Activated T-cell treated with anti-CD3 and anti-CD28 coated beads, Interleukin-2, amount 50 U/mL, for 24 hours (primary cell): ENCODE data around the gene SULT1A4.
A peak's percentile ranks its signal among the peaks of the same experiment; 100 is the strongest.
"Not testable (repeated sequence)": the region's sequence is repeated elsewhere in the genome, so short reads cannot be mapped to it uniquely, and the experiment has no call there.

ENCODE experiments used
- DNase-seq: peaks from one replicate; pipeline ENCODE4 v3.0.0-alpha.2; 2020
- H3K27ac Mint-ChIP-seq: 2 replicates; pipeline ENCODE4 v1.8.0; 2020; ENCODE audit warnings: mild to moderate bottlenecking, mixed read lengths
- H3K27me3 Mint-ChIP-seq: 2 replicates; pipeline ENCODE4 v1.8.0; 2020; ENCODE audit warnings: mixed read lengths
- H3K36me3 Mint-ChIP-seq: 2 replicates; pipeline ENCODE4 v1.8.0; 2020; ENCODE audit warnings: low read depth, mixed read lengths
- H3K4me1 Mint-ChIP-seq: 2 replicates; pipeline ENCODE4 v1.8.0; 2020; ENCODE audit warnings: low read depth, mixed read lengths
- H3K4me3 Mint-ChIP-seq: 2 replicates; pipeline ENCODE4 v1.8.0; 2020; ENCODE audit warnings: mild to moderate bottlenecking, moderate library complexity, mixed read lengths
- H3K9me3 Mint-ChIP-seq: 2 replicates; pipeline ENCODE4 v1.8.0; 2020; ENCODE audit warnings: mixed read lengths

SULT1A4 gene

DNA sequence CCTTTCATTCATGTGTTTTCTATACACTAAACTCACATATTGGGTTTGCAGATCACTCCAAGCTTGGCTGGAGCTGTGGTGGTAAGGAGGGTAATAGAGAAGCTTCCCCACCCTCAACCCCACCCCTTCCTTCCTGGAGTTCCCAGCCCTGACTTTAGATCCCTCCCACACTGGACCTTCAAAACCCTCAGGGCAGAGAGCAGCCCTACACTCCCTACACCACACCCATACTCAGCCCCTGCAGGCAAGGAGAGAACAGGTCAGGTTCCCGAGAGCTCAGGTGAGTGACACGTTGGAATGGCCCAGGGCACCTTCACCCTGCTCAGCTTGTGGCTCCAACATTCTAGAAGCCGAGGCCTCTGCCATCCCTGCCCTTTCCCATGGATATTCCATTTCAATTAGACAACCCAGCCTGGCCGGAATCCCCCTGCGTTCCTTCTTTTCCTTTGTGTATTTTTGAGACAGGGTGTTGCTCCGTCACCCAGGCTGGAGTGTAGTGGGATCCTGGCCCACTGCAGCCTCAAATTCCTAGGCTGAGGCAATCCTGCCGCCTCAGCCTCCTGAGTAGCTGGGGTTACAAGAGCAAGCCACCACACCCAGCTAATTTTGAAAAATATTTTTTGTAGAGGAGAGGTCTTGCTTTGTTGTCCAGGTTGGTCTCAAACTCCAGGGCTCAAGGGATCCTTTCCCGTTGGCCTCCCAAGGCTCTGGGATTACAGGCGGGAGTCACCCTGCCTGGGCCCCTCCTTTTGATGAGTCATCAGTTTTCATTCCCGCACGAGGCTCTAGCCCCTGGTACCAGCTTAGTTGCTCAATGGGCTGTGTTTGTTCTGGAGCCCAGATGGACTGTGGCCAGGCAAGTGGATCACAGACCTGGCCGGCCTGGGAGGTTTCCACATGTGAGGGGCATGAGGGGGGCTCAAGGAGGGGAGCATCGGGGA is at the start of gene SULT1A4:
Gene SULT1A4, plus strand, starts transcription at position 208 of the 941 bp plus-strand sequence. CDS start 1,473 bp downstream, outside the sequence.
- not testable (repeated sequence) for H3K36me3 Mint-ChIP-seq, H3K4me3 Mint-ChIP-seq, H3K9me3 Mint-ChIP-seq, H3K4me1 Mint-ChIP-seq, H3K27ac Mint-ChIP-seq, H3K27me3 Mint-ChIP-seq, DNase-seq

DNA sequence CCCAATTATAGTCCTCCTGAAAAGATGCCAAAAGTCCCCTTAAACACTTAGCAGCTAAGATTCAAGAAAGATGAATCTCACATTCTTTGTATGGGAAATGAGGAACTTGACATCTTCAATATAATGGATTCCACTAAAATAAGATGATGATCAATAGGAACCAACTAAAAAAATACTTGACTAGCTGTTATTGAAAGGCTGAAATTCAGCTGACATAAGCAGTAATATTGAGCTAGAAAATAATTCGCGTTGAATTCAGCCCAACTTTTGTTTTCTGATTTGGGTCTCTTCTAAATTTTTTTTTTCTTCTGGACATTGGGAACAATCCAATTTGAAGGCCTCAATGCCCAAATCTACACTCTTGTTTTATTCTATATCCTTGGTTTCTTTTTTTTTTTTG is 36.1 kb upstream of the SULT1A4 start:
- peaks cover 29% of the 10 kb centered on the region for H3K36me3 Mint-ChIP-seq
- H3K9me3 Mint-ChIP-seq, H3K27me3 Mint-ChIP-seq, DNase-seq, H3K27ac Mint-ChIP-seq, H3K4me1 Mint-ChIP-seq, H3K4me3 Mint-ChIP-seq: not testable (repeated sequence)

DNA sequence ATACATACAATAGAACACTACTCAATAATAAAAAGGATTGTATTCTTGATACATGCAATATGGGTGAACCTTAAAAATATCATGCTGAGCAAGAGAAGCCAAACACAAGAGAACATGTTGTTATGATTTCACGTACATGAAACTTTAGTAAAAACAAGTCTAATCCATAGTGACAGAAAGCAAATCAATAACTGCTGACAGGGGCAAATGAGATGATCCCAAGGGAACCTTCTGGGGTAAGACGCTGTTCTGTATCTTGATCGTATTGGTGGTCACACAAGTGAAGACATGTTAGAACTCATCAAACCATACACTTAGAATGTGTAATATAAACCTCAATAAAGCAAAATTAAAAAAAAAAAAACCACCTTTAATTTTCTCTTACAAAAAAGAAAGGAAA is 34.3 kb upstream of the SULT1A4 start:
- not testable (repeated sequence) for H3K4me3 Mint-ChIP-seq, DNase-seq, H3K27me3 Mint-ChIP-seq, H3K4me1 Mint-ChIP-seq, H3K9me3 Mint-ChIP-seq, H3K27ac Mint-ChIP-seq
- H3K36me3 Mint-ChIP-seq, result peaks cover 31% of the 10 kb centered on the region

DNA sequence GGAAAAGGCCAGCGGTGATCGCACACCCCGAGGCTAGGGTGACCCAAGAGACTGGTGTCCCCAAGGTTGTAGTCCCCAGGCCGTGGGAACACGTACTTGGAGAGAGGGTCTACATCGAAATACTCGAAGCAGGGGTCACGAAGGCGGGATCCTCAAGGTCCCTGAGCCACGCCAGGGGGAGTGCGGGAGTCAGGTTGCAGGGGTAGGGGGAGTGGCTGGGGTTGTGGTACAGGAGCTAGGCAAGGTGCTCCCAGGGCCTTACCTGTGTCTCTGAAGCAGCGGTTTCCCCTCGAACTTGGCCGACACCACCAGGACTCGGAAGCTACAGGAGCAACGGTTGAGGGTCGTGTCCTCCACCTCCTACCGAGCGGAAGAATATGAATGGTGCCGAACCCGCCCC is 6.0 kb upstream of the SULT1A4 start:
- not testable (repeated sequence) for H3K27me3 Mint-ChIP-seq, H3K9me3 Mint-ChIP-seq, DNase-seq, H3K27ac Mint-ChIP-seq, H3K4me1 Mint-ChIP-seq, H3K36me3 Mint-ChIP-seq, H3K4me3 Mint-ChIP-seq

DNA sequence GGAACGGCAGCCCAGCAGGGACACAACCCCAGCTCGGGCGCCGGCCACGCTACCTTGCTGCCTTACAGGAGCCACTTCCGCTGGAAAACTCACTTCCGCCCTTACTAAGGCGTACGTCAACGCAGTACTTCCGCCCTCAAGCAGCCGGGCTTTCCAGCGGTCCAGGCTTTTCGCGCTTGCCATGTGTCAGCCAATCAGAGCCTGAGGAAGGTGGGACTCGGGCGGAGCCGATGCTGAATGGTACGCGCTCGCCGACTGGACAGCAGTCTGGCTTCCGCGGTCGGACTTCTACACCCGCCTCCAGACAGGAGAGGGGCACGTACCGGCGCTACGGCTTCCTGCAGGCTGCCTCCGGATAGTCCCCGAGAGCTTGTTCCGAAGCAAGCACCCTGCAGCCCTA is 5.4 kb upstream of the SULT1A4 start, which contains the start of the genes BOLA2 and SLX1B:
Gene BOLA2, minus strand, starts transcription at position 83 of the 400 bp plus-strand sequence. CDS start 98 bp downstream, outside the sequence.
Gene SLX1B, plus strand, starts transcription at position 265 of the 400 bp plus-strand sequence.
- not testable (repeated sequence) for H3K36me3 Mint-ChIP-seq, H3K27ac Mint-ChIP-seq, H3K4me1 Mint-ChIP-seq, H3K9me3 Mint-ChIP-seq, H3K4me3 Mint-ChIP-seq, H3K27me3 Mint-ChIP-seq, DNase-seq

DNA sequence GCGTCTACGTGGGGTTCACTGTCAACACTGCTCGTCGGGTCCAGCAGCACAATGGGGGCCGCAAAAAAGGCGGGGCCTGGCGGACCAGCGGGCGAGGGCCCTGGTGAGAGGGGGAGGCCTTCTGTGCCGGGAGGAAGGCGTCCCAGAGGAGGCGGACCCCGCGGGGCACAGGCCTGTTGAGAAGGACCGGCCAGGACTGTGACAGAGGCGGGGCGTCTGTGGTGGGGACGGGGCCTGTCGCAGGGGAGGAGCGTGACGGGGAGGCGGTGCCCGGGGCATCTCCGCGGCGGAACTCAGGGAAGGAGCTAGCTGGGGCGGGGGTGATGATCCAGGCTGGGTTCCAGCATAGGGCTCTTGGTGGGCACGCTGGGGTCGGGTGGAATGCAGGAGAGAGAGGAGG is 4.9 kb upstream of the SULT1A4 start:
- H3K9me3 Mint-ChIP-seq, H3K4me3 Mint-ChIP-seq, H3K36me3 Mint-ChIP-seq, H3K27me3 Mint-ChIP-seq, DNase-seq, H3K4me1 Mint-ChIP-seq, H3K27ac Mint-ChIP-seq: not testable (repeated sequence)

DNA sequence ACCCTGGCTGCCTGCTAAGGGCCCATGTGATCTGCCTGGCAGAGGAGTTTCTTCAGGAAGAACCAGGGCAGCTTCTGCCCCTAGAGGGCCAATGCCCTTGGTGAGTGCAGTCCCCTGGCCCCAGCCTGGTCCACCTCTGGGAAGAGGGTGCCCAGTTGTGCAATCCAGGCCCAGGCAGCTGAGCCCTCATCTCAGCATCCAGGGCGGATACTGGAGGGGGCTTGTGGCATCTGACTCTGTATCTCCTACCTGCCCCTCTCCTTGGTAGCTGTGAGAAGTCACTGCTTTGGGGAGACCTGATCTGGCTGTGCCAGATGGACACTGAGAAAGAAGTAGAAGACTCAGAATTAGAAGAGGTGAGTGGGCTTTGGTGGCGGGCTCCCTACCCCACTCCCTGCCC is 2.1 kb upstream of the SULT1A4 start:
- DNase-seq, H3K4me1 Mint-ChIP-seq, H3K36me3 Mint-ChIP-seq, H3K27ac Mint-ChIP-seq, H3K9me3 Mint-ChIP-seq, H3K27me3 Mint-ChIP-seq, H3K4me3 Mint-ChIP-seq: not testable (repeated sequence)

DNA sequence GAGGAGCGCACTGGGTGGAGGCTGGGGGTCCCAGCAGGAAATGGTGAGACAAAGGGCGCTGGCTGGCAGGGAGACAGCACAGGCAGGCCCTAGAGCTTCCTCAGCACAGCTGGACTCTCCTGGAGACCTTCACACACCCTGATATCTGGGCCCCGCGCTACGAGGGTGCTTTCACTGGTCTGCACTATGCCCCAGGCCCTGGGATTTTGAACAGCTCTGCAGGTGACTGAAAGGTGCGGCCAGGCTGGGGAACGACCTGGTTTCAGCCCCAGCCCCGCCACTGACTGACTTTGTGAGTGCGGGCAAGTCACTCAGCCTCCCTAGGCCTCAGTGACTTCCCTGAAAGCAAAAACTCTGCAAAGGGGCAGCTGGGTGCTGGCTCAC is 926 bp downstream of the SULT1A4 start:
- H3K27ac Mint-ChIP-seq, H3K4me1 Mint-ChIP-seq, H3K27me3 Mint-ChIP-seq, DNase-seq, H3K9me3 Mint-ChIP-seq, H3K36me3 Mint-ChIP-seq, H3K4me3 Mint-ChIP-seq: not testable (repeated sequence)

DNA sequence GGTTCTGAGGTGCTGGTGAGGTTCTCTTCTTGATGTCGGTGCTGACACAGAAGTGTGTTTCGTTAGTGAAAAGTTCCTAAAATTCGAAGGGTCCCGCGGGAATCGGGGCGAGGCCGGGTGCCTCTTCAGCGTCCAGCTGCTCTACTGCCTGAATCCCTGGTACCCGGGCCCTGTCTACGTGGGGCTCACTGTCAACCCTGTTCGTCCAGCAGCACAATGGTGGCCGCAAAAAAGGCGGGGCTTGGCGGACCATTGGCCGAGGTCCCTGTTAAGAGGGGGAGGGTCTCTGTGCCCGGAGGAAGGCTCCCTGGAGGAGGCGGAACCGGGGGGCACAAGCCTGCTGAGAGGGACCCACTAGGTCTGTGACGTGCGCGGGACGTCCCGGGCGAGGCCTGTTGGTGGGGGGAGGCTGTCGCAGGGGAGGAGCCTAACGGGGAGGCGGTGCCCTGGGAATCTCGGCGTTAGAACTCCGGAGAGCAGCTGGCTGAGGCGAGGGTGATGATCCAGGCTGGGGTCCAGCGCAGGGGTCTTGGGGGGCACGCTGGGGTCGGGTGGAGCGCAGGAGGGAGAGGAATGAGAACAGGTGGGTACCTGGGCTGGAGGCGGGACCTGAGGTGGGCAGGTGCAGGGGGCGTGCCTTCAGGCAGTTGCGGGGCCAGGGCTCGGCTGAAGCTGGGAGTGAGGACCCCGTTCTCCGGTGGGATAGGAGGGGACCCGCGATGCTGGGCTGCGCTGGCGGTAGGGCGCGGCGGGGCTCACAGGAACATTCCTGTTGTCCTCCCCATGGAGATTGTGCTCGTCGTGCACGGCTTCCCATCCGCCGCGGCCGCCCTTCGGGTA is 6.5 kb downstream of the SULT1A4 start:
- H3K36me3 Mint-ChIP-seq, result not testable (repeated sequence)

DNA sequence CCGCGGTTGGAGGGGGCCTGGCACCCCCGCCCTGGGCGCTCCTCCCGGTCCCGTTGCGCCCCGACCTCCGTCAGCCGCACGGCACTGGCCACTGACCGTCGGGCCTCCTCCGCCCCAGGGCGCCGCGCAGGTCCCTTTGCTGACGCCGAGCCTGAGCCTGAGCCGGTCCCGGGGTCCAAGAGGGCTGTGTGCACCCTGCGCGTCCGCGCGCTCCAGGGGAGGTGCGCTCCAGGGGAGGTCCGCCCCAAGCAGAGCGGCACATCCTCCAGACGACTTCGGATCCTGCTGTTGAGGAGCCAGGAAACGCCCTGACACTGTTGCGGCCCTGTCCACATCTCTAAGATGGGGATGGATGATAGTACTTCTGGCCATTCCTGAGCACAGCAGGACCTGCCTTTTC is 7.2 kb downstream of the SULT1A4 start:
- H3K4me1 Mint-ChIP-seq, H3K27me3 Mint-ChIP-seq, H3K27ac Mint-ChIP-seq, H3K9me3 Mint-ChIP-seq, H3K4me3 Mint-ChIP-seq, DNase-seq, H3K36me3 Mint-ChIP-seq: not testable (repeated sequence)

More for the DNA sequence above, 6.5 kb downstream of the SULT1A4 start:
- H3K27me3 Mint-ChIP-seq, DNase-seq, H3K4me3 Mint-ChIP-seq, H3K4me1 Mint-ChIP-seq, H3K9me3 Mint-ChIP-seq, H3K27ac Mint-ChIP-seq: not testable (repeated sequence)

DNA sequence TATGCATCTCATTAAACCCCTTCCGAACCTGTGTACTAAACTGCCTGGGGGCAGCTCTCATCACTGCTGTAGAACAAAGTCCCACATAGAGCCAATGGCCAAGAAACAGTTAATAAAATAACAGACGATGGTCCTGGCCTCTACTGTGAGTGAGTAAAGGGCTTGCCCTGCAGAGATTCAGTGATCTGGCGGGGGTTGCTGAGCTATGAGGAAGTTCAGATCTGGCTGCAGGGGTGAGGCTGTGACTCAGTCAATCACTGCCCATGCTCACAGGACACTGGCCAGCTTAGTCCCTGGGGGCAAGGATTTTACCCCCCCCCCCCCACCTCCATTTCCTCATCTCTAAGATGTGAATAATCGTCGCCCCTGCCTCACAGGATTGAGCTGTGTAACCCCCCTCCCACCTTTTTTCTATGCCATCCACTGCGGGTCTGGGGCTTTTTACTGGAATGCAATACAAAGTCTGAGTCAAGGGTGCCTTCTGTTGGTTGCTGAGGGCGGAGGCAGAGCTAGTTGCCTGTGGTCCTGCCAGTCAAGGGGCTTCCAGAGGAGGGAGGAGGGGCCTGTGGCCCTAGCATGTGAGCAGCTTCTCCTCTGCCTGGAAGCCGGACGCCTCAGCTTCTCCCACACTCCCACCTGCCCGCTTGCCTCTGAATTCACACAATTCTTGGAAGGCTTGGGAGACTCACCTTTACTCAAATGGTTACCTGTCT is 8.1 kb downstream of the SULT1A4 start:
- not testable (repeated sequence) for DNase-seq, H3K27me3 Mint-ChIP-seq, H3K36me3 Mint-ChIP-seq, H3K27ac Mint-ChIP-seq, H3K4me1 Mint-ChIP-seq, H3K4me3 Mint-ChIP-seq, H3K9me3 Mint-ChIP-seq

DNA sequence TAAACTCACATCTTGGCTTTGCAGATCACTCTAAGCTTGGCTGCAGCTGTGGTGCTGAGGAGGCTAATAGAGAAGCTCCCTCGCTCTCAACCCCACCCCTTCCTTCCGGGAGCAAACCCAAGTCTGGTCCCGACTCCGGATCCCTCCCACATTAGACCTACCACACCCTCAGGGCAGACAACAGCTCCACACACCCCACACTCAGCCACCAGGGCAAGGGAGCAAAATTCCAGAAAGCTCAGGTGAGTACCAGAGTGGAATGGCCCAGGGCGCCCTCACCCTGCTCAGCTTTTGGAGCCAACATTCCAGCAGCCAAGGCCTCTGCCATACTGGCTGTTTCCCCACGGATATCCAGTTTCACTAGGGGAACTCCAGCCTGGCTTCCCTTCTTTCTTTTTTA is 9.9 kb downstream of the SULT1A4 start:
- H3K27ac Mint-ChIP-seq, H3K27me3 Mint-ChIP-seq, H3K4me3 Mint-ChIP-seq, H3K36me3 Mint-ChIP-seq, H3K4me1 Mint-ChIP-seq, H3K9me3 Mint-ChIP-seq: not testable (repeated sequence)
- DNase-seq, result peak; percentile 45

DNA sequence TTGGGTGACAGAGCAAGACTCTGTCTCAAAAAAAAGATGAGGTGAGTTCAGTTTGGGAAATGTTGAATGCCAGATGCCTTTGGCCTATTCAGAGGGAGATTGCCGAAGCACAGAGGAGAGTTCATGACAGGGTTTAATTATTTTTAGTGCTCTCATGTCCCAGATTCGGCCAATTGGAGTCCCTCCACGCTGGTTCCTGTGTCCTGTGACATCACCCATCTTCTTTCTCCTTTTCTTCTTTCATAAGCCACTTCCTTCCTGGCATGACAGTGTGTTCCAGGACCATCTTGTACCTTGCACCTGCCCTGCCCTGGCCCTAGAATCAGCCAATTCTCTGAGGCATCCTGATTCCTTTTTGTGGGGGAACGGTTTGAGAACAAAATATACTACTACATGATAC is 12.4 kb downstream of the SULT1A4 start:
- DNase-seq, result not testable (repeated sequence)

DNA sequence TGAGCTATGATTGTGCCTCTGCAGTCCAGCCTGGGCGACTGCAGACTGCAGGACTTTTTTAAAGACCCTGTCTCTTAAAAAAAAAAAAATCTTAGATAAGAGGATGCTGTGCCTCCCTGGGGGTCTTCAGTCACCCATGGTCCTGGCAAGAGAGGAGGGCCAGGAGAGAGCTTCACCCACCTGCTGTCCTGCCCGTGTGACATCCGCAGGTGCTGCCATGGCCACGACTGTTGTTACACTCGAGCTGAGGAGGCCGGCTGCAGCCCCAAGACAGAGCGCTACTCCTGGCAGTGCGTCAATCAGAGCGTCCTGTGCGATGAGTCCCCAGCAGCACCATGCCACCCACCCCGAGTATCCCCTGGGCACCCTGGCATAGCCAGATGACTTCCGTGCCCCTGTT is 22.6 kb downstream of the SULT1A4 start:
- DNase-seq, result peak; percentile 16

More for the DNA sequence above, 12.4 kb downstream of the SULT1A4 start:
- H3K27ac Mint-ChIP-seq, H3K4me1 Mint-ChIP-seq, H3K4me3 Mint-ChIP-seq, H3K27me3 Mint-ChIP-seq, H3K36me3 Mint-ChIP-seq, H3K9me3 Mint-ChIP-seq: not testable (repeated sequence)

More for the DNA sequence above, 22.6 kb downstream of the SULT1A4 start:
- H3K4me1 Mint-ChIP-seq, H3K36me3 Mint-ChIP-seq, H3K9me3 Mint-ChIP-seq, H3K27ac Mint-ChIP-seq, H3K4me3 Mint-ChIP-seq, H3K27me3 Mint-ChIP-seq: not testable (repeated sequence)
